ENCODE data around the gene SPECC1L. TPM values are rescaled to one million over a fixed set of nuclear protein-coding genes. Genes with fewer than 3 reads are reported as not detected.
"Not testable (repeated sequence)": the region's sequence is repeated elsewhere in the genome, so short reads cannot be mapped to it uniquely, and the experiment has no call there.

SPECC1L gene
- total and polyA plus RNA-seq, 2 experiments from 2014 or later = 19.7 to 43.2 TPM

GRCh38 chr22:24236656-24237055 lies 34.0 kb upstream of the SPECC1L start:
- no peaks in the 10 kb centered on the region for H3K4me1 ChIP-seq (ENCODE audit: low read depth)
- no peak for TF ChIP-seq CTCF (IDR thresholded peaks at IDR 0.05; ENCODE audit: low read depth, low read length)
- no peaks in the 10 kb centered on the region for H3K27me3 ChIP-seq
- DNase-seq (ENCODE audit: low read depth in 1 of 2, low spot score in 1 of 2) = no peak
- no peak overlapping the region for H3K27ac ChIP-seq
- H3K36me3 ChIP-seq = no peaks in the 10 kb centered on the region
- no peaks in the 10 kb centered on the region for H3K9me3 ChIP-seq (ENCODE audit: low read depth)
- no peak overlapping the region for H3K4me3 ChIP-seq

GRCh38 chr22:24238101-24238694 lies 32.4 kb upstream of the SPECC1L start:
- not testable (repeated sequence) for H3K4me3 ChIP-seq; H3K4me1 ChIP-seq (ENCODE audit: low read depth); H3K27me3 ChIP-seq; H3K36me3 ChIP-seq; H3K27ac ChIP-seq; H3K9me3 ChIP-seq (ENCODE audit: low read depth)
- peak in 1 of 2 donors; percentile 60 for DNase-seq (ENCODE audit: low read depth in 1 of 2, low spot score in 1 of 2)

GRCh38 chr22:24240381-24240780 lies 30.2 kb upstream of the SPECC1L start:
- Histone ChIP-seq H3K4me1 (ENCODE audit: low read depth) (no peaks in the 10 kb centered on the region), H3K27ac (no peak overlapping the region), H3K9me3 (ENCODE audit: low read depth) (no peaks in the 10 kb centered on the region), H3K36me3 (no peaks in the 10 kb centered on the region), H3K4me3 (no peak overlapping the region), H3K27me3 (no peaks in the 10 kb centered on the region)
- DNase-seq (ENCODE audit: low read depth in 1 of 2, low spot score in 1 of 2) = peak in 1 of 2 donors; percentile 58
- TF ChIP-seq CTCF (IDR thresholded peaks at IDR 0.05; ENCODE audit: low read depth, low read length) = no peak

GRCh38 chr22:24240985-24241692 lies 29.5 kb upstream of the SPECC1L start:
- not testable (repeated sequence) for H3K27me3 ChIP-seq; H3K4me3 ChIP-seq; H3K4me1 ChIP-seq (ENCODE audit: low read depth); H3K27ac ChIP-seq; H3K36me3 ChIP-seq; H3K9me3 ChIP-seq (ENCODE audit: low read depth)
- DNase-seq (ENCODE audit: low read depth in 1 of 2, low spot score in 1 of 2) = peak in 1 of 2 donors; percentile 6

- not testable (repeated sequence) for H3K4me1 ChIP-seq (ENCODE audit: low read depth); H3K9me3 ChIP-seq (ENCODE audit: low read depth); H3K36me3 ChIP-seq; H3K27me3 ChIP-seq; H3K4me3 ChIP-seq; H3K27ac ChIP-seq
- peak in 1 of 2 donors; percentile 52 for DNase-seq (ENCODE audit: low read depth in 1 of 2, low spot score in 1 of 2)
These were observed 27.2 kb upstream of the SPECC1L start for GRCh38 chr22:24243417-24243816.

- DNase-seq (ENCODE audit: low read depth in 1 of 2, low spot score in 1 of 2) = peak in 1 of 2 donors; percentile 83
- Histone ChIP-seq H3K27ac (no peak overlapping the region), H3K27me3 (no peaks in the 10 kb centered on the region), H3K4me1 (ENCODE audit: low read depth) (no peaks in the 10 kb centered on the region), H3K4me3 (no peak overlapping the region), H3K9me3 (ENCODE audit: low read depth) (no peaks in the 10 kb centered on the region), H3K36me3 (no peaks in the 10 kb centered on the region)
- TF ChIP-seq CTCF (IDR thresholded peaks at IDR 0.05; ENCODE audit: low read depth, low read length) = no peak
These were observed 26.4 kb upstream of the SPECC1L start for GRCh38 chr22:24244144-24244787.

GRCh38 chr22:24245030-24245431 lies 25.6 kb upstream of the SPECC1L start, which contains the start of gene GGT5:
Gene GGT5 (minus strand): TSS chr22:24245082. CDS start chr22:24244725, 357 bp downstream.
- not testable (repeated sequence) for H3K4me1 ChIP-seq (ENCODE audit: low read depth); H3K9me3 ChIP-seq (ENCODE audit: low read depth); H3K4me3 ChIP-seq; H3K27ac ChIP-seq; H3K36me3 ChIP-seq; DNase-seq (ENCODE audit: low read depth in 1 of 2, low spot score in 1 of 2); H3K27me3 ChIP-seq

GRCh38 chr22:24245584-24246561 lies 24.8 kb upstream of the SPECC1L start:
- H3K4me3 ChIP-seq; H3K27me3 ChIP-seq; H3K36me3 ChIP-seq; H3K9me3 ChIP-seq (ENCODE audit: low read depth); H3K27ac ChIP-seq; H3K4me1 ChIP-seq (ENCODE audit: low read depth): not testable (repeated sequence)
- peak in 1 of 2 donors; percentile 96 for DNase-seq (ENCODE audit: low read depth in 1 of 2, low spot score in 1 of 2)
